Retinal pigment epithelial cell (primary cell): ENCODE measurements around the gene TROAP.
"Not testable (repeated sequence)": the region's sequence is repeated elsewhere in the genome, so short reads cannot be mapped to it uniquely, and the experiment has no call there.

ENCODE experiments used
- DNase-seq: peaks from one replicate; pipeline ENCODE4 v3.0.0-alpha.2; 2010; ENCODE audit warnings: low read depth
- H3K4me3 ChIP-seq: 2 replicates; pipeline ENCODE4 v1.5.1; 2011; ENCODE audit warnings: mild to moderate bottlenecking, low read length, control low read depth, moderate library complexity
- CTCF ChIP-seq: conservative IDR thresholded peaks from 2 replicates; pipeline ENCODE4 v1.5.1; 2011; ENCODE audit warnings: low read depth, low read length, control low read depth, inconsistent platforms

The TROAP gene

GRCh38 chr12:49375406-49375805, 52.4 kb downstream of the TROAP start:
- no peak overlapping the region for H3K4me3 ChIP-seq
- no peak for DNase-seq
- no peak for TF ChIP-seq CTCF

- no peak overlapping the region for H3K4me3 ChIP-seq
- DNase-seq: no peak
- TF ChIP-seq CTCF: no peak
Measured at GRCh38 chr12:49377386-49377785, 54.3 kb downstream of the TROAP start.

GRCh38 chr12:49380184-49380583, 57.1 kb downstream of the TROAP start:
- not testable (repeated sequence) for DNase-seq, H3K4me3 ChIP-seq
